ENCODE results near the gene PDE4A. TPM values are rescaled to one million over a fixed set of nuclear protein-coding genes. Genes with fewer than 3 reads are reported as not detected.

Gene PDE4A
- total and polyA plus RNA-seq, 2 of the 8 experiments (the other 6 are each of a cell fraction or from before 2014, with no cell fraction given): 2.0 to 4.4 TPM

DNA sequence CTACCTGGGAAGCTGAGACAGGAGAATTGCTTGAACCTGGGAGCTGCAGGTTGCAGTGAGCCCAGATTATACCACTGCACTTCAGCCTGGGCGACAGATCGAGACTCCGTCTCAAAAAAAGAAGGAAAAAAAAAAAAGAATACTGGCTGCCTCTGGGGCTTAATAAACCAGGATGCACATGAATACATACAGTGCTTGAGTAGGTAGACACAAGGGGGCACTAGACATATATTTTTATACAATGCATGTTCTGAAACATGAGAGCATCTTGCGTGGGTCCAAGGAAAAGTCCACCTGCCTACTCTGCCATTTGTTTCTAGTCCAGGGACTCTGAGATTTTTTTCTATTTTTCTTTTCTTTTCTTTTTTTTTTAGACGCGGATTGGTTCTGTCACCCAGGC lies 51.6 kb downstream of the PDE4A start (continued):
- TF ChIP-seq CHD2 (IDR thresholded peaks at IDR 0.05; ENCODE audit: low read length) (no peak), EP300 (IDR thresholded peaks at IDR 0.05; ENCODE audit: borderline replicate concordance in 1 of 2, low read depth in 2 of 2, low read length in 2 of 2) (no peak), EZH2 (IDR thresholded peaks at IDR 0.05; ENCODE audit: low read depth, low read length, severe bottlenecking) (no peak)
- TF ChIP-seq, protein P1, sequence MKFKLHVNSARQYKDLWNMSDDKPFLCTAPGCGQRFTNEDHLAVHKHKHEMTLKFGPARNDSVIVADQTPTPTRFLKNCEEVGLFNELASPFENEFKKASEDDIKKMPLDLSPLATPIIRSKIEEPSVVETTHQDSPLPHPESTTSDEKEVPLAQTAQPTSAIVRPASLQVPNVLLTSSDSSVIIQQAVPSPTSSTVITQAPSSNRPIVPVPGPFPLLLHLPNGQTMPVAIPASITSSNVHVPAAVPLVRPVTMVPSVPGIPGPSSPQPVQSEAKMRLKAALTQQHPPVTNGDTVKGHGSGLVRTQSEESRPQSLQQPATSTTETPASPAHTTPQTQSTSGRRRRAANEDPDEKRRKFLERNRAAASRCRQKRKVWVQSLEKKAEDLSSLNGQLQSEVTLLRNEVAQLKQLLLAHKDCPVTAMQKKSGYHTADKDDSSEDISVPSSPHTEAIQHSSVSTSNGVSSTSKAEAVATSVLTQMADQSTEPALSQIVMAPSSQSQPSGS (IDR thresholded peaks at IDR 0.05; ENCODE audit: low read length): no peak

Data from H1 (cell line).